PC-9 (cell line): ENCODE data around the gene SLC24A2. TPM values are rescaled to one million over a fixed set of nuclear protein-coding genes. Genes with fewer than 3 reads are reported as not detected.

Experiments used
- BruUV-seq: library from RNA; stranded (reverse); fragments of 400-500 nt; replicated peaks from 2 replicates; lab custom pipeline; 2021; lab: Mats Ljungman, UMichigan
- CTCF ChIA-PET: fragments of 300-600 bp; sonication (Branson Sonifier 250); formaldehyde crosslinking; loops from one replicate; lab custom pipeline; 2022; ENCODE audit warnings: antibody characterized with exemption; lab: Charles Lee
- POLR2A ChIA-PET: fragments of 300-600 bp; sonication (Branson Sonifier 250); formaldehyde crosslinking; loops from one replicate; lab custom pipeline; 2022; ENCODE audit warnings: antibody characterized with exemption; ENCODE audit not compliant: unreplicated experiment; lab: Charles Lee
- DNase-seq, 2 experiments: peaks; one replicate each; pipeline versions ENCODE4 v3.0.0 to v3.0.0-alpha.2; 2015 to 2022; ENCODE audit warnings: mixed read lengths in 1 of 2
- H2AFZ ChIP-seq: fragments of 200-600 bp; sonication (generic); 2 replicates; pipeline ENCODE4 v1.8.1; 2017; ENCODE audit warnings: antibody characterized with exemption
- H3F3A ChIP-seq: fragments of 200-600 bp; sonication (generic); 2 replicates; pipeline ENCODE4 v1.8.1; 2017; ENCODE audit warnings: antibody characterized with exemption, mild to moderate bottlenecking, low read depth; ENCODE audit not compliant: insufficient read depth
- H3K27ac ChIP-seq: fragments of 200-600 bp; sonication (generic); 2 replicates; pipeline ENCODE4 v1.6.1; 2016; ENCODE audit warnings: mixed run types
- H3K27me3 ChIP-seq: fragments of 200-600 bp; sonication (generic); 2 replicates; pipeline ENCODE4 v1.6.1; 2016; ENCODE audit warnings: low read depth, mixed run types; ENCODE audit not compliant: insufficient read depth
- H3K36me3 ChIP-seq: fragments of 200-600 bp; sonication (generic); 2 replicates; pipeline ENCODE4 v1.6.1; 2016; ENCODE audit warnings: low read depth, mixed run types
- H3K4me1 ChIP-seq: fragments of 200-600 bp; sonication (generic); replicated peaks from 2 replicates; pipeline ENCODE4 v1.6.1; 2016; ENCODE audit warnings: mixed run types; ENCODE audit not compliant: insufficient read depth
- H3K4me2 ChIP-seq: fragments of 200-600 bp; sonication (generic); 2 replicates; pipeline ENCODE4 v1.6.1; 2017; ENCODE audit warnings: mixed run types
- H3K4me3 ChIP-seq: fragments of 200-600 bp; sonication (generic); 2 replicates; pipeline ENCODE4 v1.6.1; 2016; ENCODE audit warnings: mixed run types
- H3K79me2 ChIP-seq: fragments of 200-600 bp; sonication (generic); 2 replicates; pipeline ENCODE4 v1.6.1; 2017; ENCODE audit warnings: low read depth, mixed run types
- H3K9me2 ChIP-seq: fragments of 200-600 bp; sonication (generic); 2 replicates; pipeline ENCODE4 v1.8.1; 2017; ENCODE audit warnings: mild to moderate bottlenecking; ENCODE audit not compliant: insufficient read depth
- H3K9me3 ChIP-seq: fragments of 200-600 bp; sonication (generic); 2 replicates; pipeline ENCODE4 v1.8.1; 2016; ENCODE audit warnings: low read depth; ENCODE audit not compliant: insufficient read depth
- H4K20me1 ChIP-seq: fragments of 200-600 bp; sonication (generic); 2 replicates; pipeline ENCODE4 v1.8.1; 2017; ENCODE audit not compliant: insufficient read depth
- CTCF ChIP-seq: fragments of 200-600 bp; sonication (generic); conservative IDR thresholded peaks from 2 replicates; pipeline ENCODE4 v1.6.1; 2017; ENCODE audit warnings: mixed run types, antibody characterized with exemption, mild to moderate bottlenecking, moderate library complexity
- EZH2 ChIP-seq: fragments of 200-600 bp; sonication (generic); IDR thresholded peaks from 2 replicates; pipeline ENCODE4 v1.8.0; 2017; ENCODE audit warnings: antibody characterized with exemption, low read depth
- intact Hi-C: fragments of 100-400 bp; cut with micrococcal nuclease; formaldehyde crosslinking; loops from one replicate; pipeline ENCODE4 v1.10.0; 2022; ENCODE audit not compliant: unreplicated experiment
- total RNA-seq: library from RNA; stranded (reverse); gene quantifications from 2 replicates; pipeline ENCODE4 v1.2.3, GENCODE V29; 2021

Gene SLC24A2
- total RNA-seq, 1 experiment from 2014 or later = not detected

- H3K9me3 ChIP-seq = no peaks in the 10 kb centered on the region
- no peaks in the 10 kb centered on the region for H3K36me3 ChIP-seq
- no peaks in the 10 kb centered on the region for H3K4me1 ChIP-seq
- H3K9me2 ChIP-seq = no peaks in the 10 kb centered on the region
- H2AFZ ChIP-seq = no peak overlapping the region
- H3K27me3 ChIP-seq = no peaks in the 10 kb centered on the region
- CTCF ChIA-PET = no interaction called here
- H3F3A ChIP-seq = no peaks in the 10 kb centered on the region
- H3K79me2 ChIP-seq = no peaks in the 10 kb centered on the region
- H3K27ac ChIP-seq = no peak overlapping the region
- H3K4me2 ChIP-seq = no peak overlapping the region
- no TSS peak for BruUV-seq
- H4K20me1 ChIP-seq = no peaks in the 10 kb centered on the region
- H3K4me3 ChIP-seq = no peak overlapping the region
- TF ChIP-seq CTCF = no peak
- no peak for TF ChIP-seq EZH2
- intact Hi-C loops = no loop called here
- POLR2A ChIA-PET = no interaction called here
- DNase-seq = no peak
These were observed 1.2 kb downstream of the SLC24A2 start for GRCh38 chr9:19787672-19788071.

DNA sequence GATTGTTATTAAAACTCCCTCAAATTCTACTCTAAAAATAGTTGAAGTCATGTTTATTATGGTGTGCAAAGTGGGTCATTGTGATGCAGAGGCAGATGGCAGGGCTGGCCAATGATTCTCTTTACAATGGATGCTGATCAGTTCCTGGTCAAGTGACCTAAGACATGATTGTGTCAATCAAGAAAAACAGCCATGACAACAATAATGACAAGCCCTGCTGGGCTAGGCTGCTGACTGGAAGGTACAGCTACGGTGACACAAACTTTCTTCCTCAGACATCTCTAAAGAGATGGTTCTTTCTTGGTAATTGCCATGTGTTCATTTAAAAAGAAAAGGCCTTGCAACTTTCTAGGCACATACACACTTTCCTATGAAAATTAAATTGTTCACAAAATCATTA is 3.6 kb downstream of the SLC24A2 start:
- no peak overlapping the region for H3K4me2 ChIP-seq
- H3K27me3 ChIP-seq = no peaks in the 10 kb centered on the region
- no peaks in the 10 kb centered on the region for H3K9me3 ChIP-seq
- no peaks in the 10 kb centered on the region for H3K9me2 ChIP-seq
- H3K79me2 ChIP-seq = no peaks in the 10 kb centered on the region
- H3K4me3 ChIP-seq = no peak overlapping the region
- no peak for TF ChIP-seq EZH2
- no peak for TF ChIP-seq CTCF
- no peaks in the 10 kb centered on the region for H4K20me1 ChIP-seq
- no TSS peak for BruUV-seq
- H3K27ac ChIP-seq = no peak overlapping the region
- intact Hi-C loops = no loop called here
- H3K4me1 ChIP-seq = no peaks in the 10 kb centered on the region
- H3K36me3 ChIP-seq = no peaks in the 10 kb centered on the region
- CTCF ChIA-PET = no interaction called here
- no peaks in the 10 kb centered on the region for H3F3A ChIP-seq
- POLR2A ChIA-PET = no interaction called here
- no peak overlapping the region for H2AFZ ChIP-seq
- DNase-seq = no peak

DNA sequence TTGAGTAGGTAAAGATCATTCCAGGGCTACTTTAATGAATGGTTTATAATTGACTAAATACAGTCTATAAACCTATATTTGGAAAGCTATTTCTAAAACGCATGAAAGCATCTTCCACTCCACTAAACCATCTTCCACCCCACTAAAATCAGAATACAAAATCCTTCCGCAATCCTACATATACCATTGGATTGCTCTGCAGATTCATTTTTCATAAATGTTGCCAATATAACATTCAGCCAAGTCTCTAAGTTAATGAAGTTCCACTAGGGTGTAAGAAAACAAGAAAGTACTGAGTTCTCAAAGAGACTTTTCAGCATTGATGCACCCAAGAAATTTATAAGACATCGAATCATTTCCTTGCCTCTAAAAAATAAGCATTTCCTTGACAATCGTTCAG is 4.7 kb downstream of the SLC24A2 start:
- H3K9me3 ChIP-seq = no peaks in the 10 kb centered on the region
- BruUV-seq = no TSS peak
- H3K4me2 ChIP-seq = no peak overlapping the region
- no peak for TF ChIP-seq CTCF
- TF ChIP-seq EZH2 = no peak
- ChIA-PET CTCF (no interaction called here), POLR2A (no interaction called here)
- H3F3A ChIP-seq = no peaks in the 10 kb centered on the region
- H3K27ac ChIP-seq = no peak overlapping the region
- H3K4me1 ChIP-seq = no peaks in the 10 kb centered on the region
- DNase-seq = no peak
- H4K20me1 ChIP-seq = no peaks in the 10 kb centered on the region
- H3K9me2 ChIP-seq = no peaks in the 10 kb centered on the region
- no peak overlapping the region for H2AFZ ChIP-seq
- intact Hi-C loops = no loop called here
- H3K36me3 ChIP-seq = no peaks in the 10 kb centered on the region
- no peak overlapping the region for H3K4me3 ChIP-seq
- H3K79me2 ChIP-seq = no peaks in the 10 kb centered on the region
- H3K27me3 ChIP-seq = 0 out of 2 replicates have a peak, but pooled peaks cover 8% of the 10 kb centered on the region
